CD8-positive, alpha-beta T cell (primary cell): ENCODE results near the gene AVL9. TPM values are rescaled to one million over a fixed set of nuclear protein-coding genes. Genes with fewer than 3 reads are reported as not detected.

ENCODE experiments used
- total RNA-seq, 46 experiments: library from RNA in 2 of 46; stranded (reverse) in 2 of 46; gene quantifications; one replicate each; pipeline ENCODE4 v1.2.3 and lab custom pipeline; 2021 to 2026

AVL9 gene
- total RNA-seq, 2 experiments from 2014 or later: 22.4 to 24.7 TPM

Other genes with a start within 250 kb of the AVL9 start
- gene LSM5, start 5.1 kb upstream of the AVL9 start, total RNA-seq: 10 to 100 TPM; 32.1 to 38.6 TPM